Neural cell (in vitro differentiated cells): Measurements from ENCODE around the gene CSGALNACT2. TPM values are rescaled to one million over a fixed set of nuclear protein-coding genes. Genes with fewer than 3 reads are reported as not detected.

Experiments used
- H2AFZ ChIP-seq: fragments of 200-600, 300-800 bp; sonication (generic), shearing (Covaris generic); 2 replicates; pipeline ENCODE4 v1.6.0; 2014; ENCODE audit warnings: low read depth, mild to moderate bottlenecking, antibody characterized with exemption, low read length, moderate library complexity
- H3F3A ChIP-seq: fragments of 200-600 bp; shearing (Covaris generic); 2 replicates; pipeline ENCODE4 v1.6.1; 2016; ENCODE audit warnings: mild to moderate bottlenecking, moderate library complexity, mixed read lengths, antibody characterized with exemption, low read length; ENCODE audit not compliant: insufficient read depth, poor library complexity, severe bottlenecking
- H3K27ac ChIP-seq: fragments of 200-600, 300-800 bp; sonication (generic), shearing (Covaris generic); 2 replicates; pipeline ENCODE4 v1.5.1; 2014; ENCODE audit warnings: mild to moderate bottlenecking, low read length, moderate library complexity
- H3K27me3 ChIP-seq: fragments of 300-800, 200-600 bp; sonication (generic), shearing (Covaris generic); 2 replicates; pipeline ENCODE4 v1.6.0; 2014; ENCODE audit warnings: mild to moderate bottlenecking, low read depth, low read length, moderate library complexity; ENCODE audit not compliant: insufficient read depth
- H3K36me3 ChIP-seq: fragments of 300-800, 200-600 bp; sonication (generic), shearing (Covaris generic); 2 replicates; pipeline ENCODE4 v1.5.1; 2014; ENCODE audit warnings: mild to moderate bottlenecking, antibody characterized with exemption, low read length, moderate library complexity; ENCODE audit not compliant: insufficient read depth
- H3K4me2 ChIP-seq: fragments of 300-800, 200-600 bp; sonication (generic), shearing (Covaris generic); 2 replicates; pipeline ENCODE4 v1.6.0; 2014; ENCODE audit warnings: mild to moderate bottlenecking, low read length
- H3K4me3 ChIP-seq: fragments of 300-800, 200-600 bp; sonication (generic), shearing (Covaris generic); 2 replicates; pipeline ENCODE4 v1.5.1; 2014; ENCODE audit warnings: mild to moderate bottlenecking, low read length, moderate library complexity
- H3K79me2 ChIP-seq: fragments of 200-600 bp; shearing (Covaris generic); replicated peaks from 2 replicates; pipeline ENCODE4 v1.6.0; 2014; ENCODE audit warnings: mild to moderate bottlenecking, low read length, moderate library complexity; ENCODE audit not compliant: insufficient read depth
- H3K9ac ChIP-seq: fragments of 300-800, 200-600 bp; sonication (generic), shearing (Covaris generic); 2 replicates; pipeline ENCODE4 v1.6.1; 2016; ENCODE audit warnings: mild to moderate bottlenecking, low read length, mixed read lengths
- H3K9me2 ChIP-seq: fragments of 200-600 bp; shearing (Covaris generic); 2 replicates; pipeline ENCODE4 v1.6.1; 2016; ENCODE audit warnings: mild to moderate bottlenecking, low read length, mixed read lengths; ENCODE audit not compliant: insufficient read depth
- H3K9me3 ChIP-seq: fragments of 200-600, 300-800 bp; sonication (generic), shearing (Covaris generic); 2 replicates; pipeline ENCODE4 v1.6.1; 2016; ENCODE audit warnings: mild to moderate bottlenecking, mixed run types, low read length, moderate library complexity, mixed read lengths
- H4K20me1 ChIP-seq: fragments of 200-600 bp; shearing (Covaris generic); 2 replicates; pipeline ENCODE4 v1.6.1; 2016; ENCODE audit warnings: mild to moderate bottlenecking, mixed run types; ENCODE audit not compliant: insufficient read depth
- CTCF ChIP-seq: fragments of 450-650 bp; IDR thresholded peaks from 2 replicates; pipeline ENCODE4 v1.5.1; 2014; ENCODE audit warnings: antibody characterized with exemption, mild to moderate bottlenecking, moderate library complexity; ENCODE audit not compliant: poor library complexity, severe bottlenecking
- EP300 ChIP-seq: fragments of 450-650 bp; conservative IDR thresholded peaks from 2 replicates; pipeline ENCODE4 v1.6.1; 2014; ENCODE audit warnings: antibody characterized with exemption, mild to moderate bottlenecking, moderate library complexity; ENCODE audit not compliant: poor library complexity, severe bottlenecking
- EZH2 ChIP-seq: fragments of 200-600, 300-800 bp; shearing (Covaris generic), sonication (generic); IDR thresholded peaks from 2 replicates; pipeline ENCODE4 v1.6.1; 2014; ENCODE audit warnings: antibody characterized with exemption, low read length, borderline replicate concordance, mild to moderate bottlenecking; ENCODE audit not compliant: insufficient read depth, poor library complexity, severe bottlenecking
- MXI1 ChIP-seq: fragments of 450-650 bp; conservative IDR thresholded peaks from 2 replicates; pipeline ENCODE4 v1.6.1; 2014; ENCODE audit warnings: antibody characterized with exemption, mild to moderate bottlenecking; ENCODE audit not compliant: poor library complexity, severe bottlenecking
- POLR2AphosphoS5 ChIP-seq: IDR thresholded peaks from 2 replicates; pipeline ENCODE4 v1.6.1; 2012
- RAD21 ChIP-seq: fragments of 450-650 bp; conservative IDR thresholded peaks from 2 replicates; pipeline ENCODE4 v1.6.1; 2014; ENCODE audit warnings: antibody characterized with exemption, mild to moderate bottlenecking, moderate library complexity
- SMC3 ChIP-seq: fragments of 450-650 bp; conservative IDR thresholded peaks from 2 replicates; pipeline ENCODE4 v1.6.1; 2014; ENCODE audit warnings: antibody characterized with exemption, mild to moderate bottlenecking, moderate library complexity; ENCODE audit not compliant: poor library complexity
- TAF1 ChIP-seq: IDR thresholded peaks from 2 replicates; pipeline ENCODE4 v1.6.1; 2012; ENCODE audit warnings: low read depth
- polyA plus RNA-seq: library from polyadenylated mRNA; depleted of rRNA; stranded (reverse); fragments of >200 nt; gene quantifications from 2 replicates; pipeline ENCODE4 v1.2.3, GENCODE V29; 2014
- TF ChIP-seq, protein P1 (sequence below): IDR thresholded peaks from 2 replicates; pipeline ENCODE4 v1.6.1; 2012; ENCODE audit warnings: borderline replicate concordance

CSGALNACT2 gene
- polyA plus RNA-seq, 1 donor from 2014 or later, result 20.7 TPM

- H2AFZ ChIP-seq, result no peak overlapping the region
- H4K20me1 ChIP-seq, result no peaks in the 10 kb centered on the region
- no peak overlapping the region for H3K9ac ChIP-seq
- H3K79me2 ChIP-seq, result no peaks in the 10 kb centered on the region
- no peaks in the 10 kb centered on the region for H3K36me3 ChIP-seq
- H3K4me2 ChIP-seq, result no peak overlapping the region
- no peaks in the 10 kb centered on the region for H3K9me2 ChIP-seq
- no peaks in the 10 kb centered on the region for H3F3A ChIP-seq
- H3K27me3 ChIP-seq, result no peaks in the 10 kb centered on the region
- no peak overlapping the region for H3K4me3 ChIP-seq
- TF ChIP-seq, protein P1, sequence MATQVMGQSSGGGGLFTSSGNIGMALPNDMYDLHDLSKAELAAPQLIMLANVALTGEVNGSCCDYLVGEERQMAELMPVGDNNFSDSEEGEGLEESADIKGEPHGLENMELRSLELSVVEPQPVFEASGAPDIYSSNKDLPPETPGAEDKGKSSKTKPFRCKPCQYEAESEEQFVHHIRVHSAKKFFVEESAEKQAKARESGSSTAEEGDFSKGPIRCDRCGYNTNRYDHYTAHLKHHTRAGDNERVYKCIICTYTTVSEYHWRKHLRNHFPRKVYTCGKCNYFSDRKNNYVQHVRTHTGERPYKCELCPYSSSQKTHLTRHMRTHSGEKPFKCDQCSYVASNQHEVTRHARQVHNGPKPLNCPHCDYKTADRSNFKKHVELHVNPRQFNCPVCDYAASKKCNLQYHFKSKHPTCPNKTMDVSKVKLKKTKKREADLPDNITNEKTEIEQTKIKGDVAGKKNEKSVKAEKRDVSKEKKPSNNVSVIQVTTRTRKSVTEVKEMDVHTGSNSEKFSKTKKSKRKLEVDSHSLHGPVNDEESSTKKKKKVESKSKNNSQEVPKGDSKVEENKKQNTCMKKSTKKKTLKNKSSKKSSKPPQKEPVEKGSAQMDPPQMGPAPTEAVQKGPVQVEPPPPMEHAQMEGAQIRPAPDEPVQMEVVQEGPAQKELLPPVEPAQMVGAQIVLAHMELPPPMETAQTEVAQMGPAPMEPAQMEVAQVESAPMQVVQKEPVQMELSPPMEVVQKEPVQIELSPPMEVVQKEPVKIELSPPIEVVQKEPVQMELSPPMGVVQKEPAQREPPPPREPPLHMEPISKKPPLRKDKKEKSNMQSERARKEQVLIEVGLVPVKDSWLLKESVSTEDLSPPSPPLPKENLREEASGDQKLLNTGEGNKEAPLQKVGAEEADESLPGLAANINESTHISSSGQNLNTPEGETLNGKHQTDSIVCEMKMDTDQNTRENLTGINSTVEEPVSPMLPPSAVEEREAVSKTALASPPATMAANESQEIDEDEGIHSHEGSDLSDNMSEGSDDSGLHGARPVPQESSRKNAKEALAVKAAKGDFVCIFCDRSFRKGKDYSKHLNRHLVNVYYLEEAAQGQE, result no peak
- TF ChIP-seq SMC3 (no peak), EP300 (no peak), CTCF (no peak), RAD21 (no peak), TAF1 (no peak)
- no peaks in the 10 kb centered on the region for H3K9me3 ChIP-seq
- no peak overlapping the region for H3K27ac ChIP-seq
Observed at GRCh38 chr10:43210556-43210955, 72.3 kb downstream of the CSGALNACT2 start.

DNA sequence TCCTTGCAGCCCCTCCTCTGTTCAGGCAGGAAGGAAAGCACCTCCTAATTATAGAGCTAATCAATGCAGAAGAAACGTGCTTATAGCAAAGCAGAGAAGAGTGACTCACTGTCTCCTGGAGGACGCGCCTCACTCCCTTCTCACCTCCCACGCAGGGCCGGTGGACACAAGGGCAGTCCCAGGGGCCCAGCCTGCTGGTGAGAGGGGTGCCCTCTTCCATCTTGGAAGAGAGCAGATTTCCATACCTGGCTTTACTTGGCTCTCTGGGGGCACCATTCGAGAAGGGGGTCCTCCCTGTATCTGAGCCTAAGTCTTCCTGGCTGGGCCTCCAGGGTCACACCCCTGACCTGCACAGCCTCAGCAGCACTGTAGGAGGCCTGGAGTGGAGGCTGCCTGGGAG is 72.8 kb downstream of the CSGALNACT2 start:
- H3K79me2 ChIP-seq, result no peaks in the 10 kb centered on the region
- H3F3A ChIP-seq, result no peaks in the 10 kb centered on the region
- H3K4me3 ChIP-seq, result no peak overlapping the region
- no peaks in the 10 kb centered on the region for H3K9me2 ChIP-seq
- H3K36me3 ChIP-seq, result no peaks in the 10 kb centered on the region
- no peaks in the 10 kb centered on the region for H4K20me1 ChIP-seq
- H3K4me2 ChIP-seq, result no peak overlapping the region
- no peak overlapping the region for H3K27ac ChIP-seq
- no peak overlapping the region for H2AFZ ChIP-seq
- H3K9ac ChIP-seq, result no peak overlapping the region
- TF ChIP-seq EZH2, result no peak
- TF ChIP-seq RAD21, result no peak
- TF ChIP-seq EP300, result no peak
- TF ChIP-seq SMC3, result no peak
- no peak for TF ChIP-seq POLR2AphosphoS5
- no peak for TF ChIP-seq TAF1
- TF ChIP-seq MXI1, result no peak
- no peak for TF ChIP-seq CTCF
- TF ChIP-seq, protein P1, result no peak
- H3K27me3 ChIP-seq, result no peaks in the 10 kb centered on the region
- H3K9me3 ChIP-seq, result no peaks in the 10 kb centered on the region
